ENCODE results near the gene VPS13A. TPM values are rescaled to one million over a fixed set of nuclear protein-coding genes. Genes with fewer than 3 reads are reported as not detected.

VPS13A gene
- total RNA-seq, 2 experiments from 2014 or later: 34.4 to 37.0 TPM

GRCh38 chr9:77149879-77150278, 27.5 kb upstream of the VPS13A start:
- CTCF ChIA-PET: interaction anchor here (1.7 kb wide), 1 partner anchor 10 kb away, joined by 9 read pairs; no protein-coding TSS in a partner anchor
- no peak for TF ChIP-seq CTCF (IDR thresholded peaks at IDR 0.05)
- Mint-ChIP-seq H3K27ac (no peak overlapping the region), H3K9me3 (no peaks in the 10 kb centered on the region), H3K4me1 (ENCODE audit: low read depth) (no peaks in the 10 kb centered on the region), H3K27me3 (peaks cover 21% of the 10 kb centered on the region), H3K4me3 (no peak overlapping the region), H3K36me3 (ENCODE audit: low read depth) (no peaks in the 10 kb centered on the region)
- ATAC-seq (no peak), DNase-seq (no peak)
- intact Hi-C loops (cut with micrococcal nuclease): loop anchor here (5.0 kb wide), 1 partner anchor 338 kb away; no protein-coding TSS in a partner anchor
- POLR2A ChIA-PET: no interaction called here

GRCh38 chr9:77152289-77152688, 25.0 kb upstream of the VPS13A start:
- DNase-seq (no peak), ATAC-seq (no peak)
- Mint-ChIP-seq H3K27ac (no peak overlapping the region), H3K27me3 (peaks cover 21% of the 10 kb centered on the region), H3K9me3 (no peaks in the 10 kb centered on the region), H3K4me1 (ENCODE audit: low read depth) (no peaks in the 10 kb centered on the region), H3K4me3 (no peak overlapping the region), H3K36me3 (ENCODE audit: low read depth) (no peaks in the 10 kb centered on the region)
- CTCF ChIA-PET: interaction anchor here (1.7 to 2.6 kb wide), 3 partner anchors 9 to 15 kb away, joined by 5 to 18 read pairs (median 8); no protein-coding TSS in a partner anchor
- intact Hi-C loops (cut with micrococcal nuclease): loop anchor here (5.0 kb wide), 1 partner anchor 340 kb away; no protein-coding TSS in a partner anchor
- no peak for TF ChIP-seq CTCF (IDR thresholded peaks at IDR 0.05)
- POLR2A ChIA-PET: interaction anchor here (0.6 kb wide), 1 partner anchor 1179 kb away, joined by 3 read pairs; no protein-coding TSS in a partner anchor

- no peak for DNase-seq
- no peak overlapping the region for H3K4me3 Mint-ChIP-seq
- ChIA-PET POLR2A (no interaction called here), CTCF (interaction anchor here (1.2 to 1.5 kb wide), 3 partner anchors 8 to 33 kb away, joined by 3 to 11 read pairs (median 3); no protein-coding TSS in a partner anchor)
- TF ChIP-seq CTCF (IDR thresholded peaks at IDR 0.05): no peak
- no peaks in the 10 kb centered on the region for H3K4me1 Mint-ChIP-seq (ENCODE audit: low read depth)
- no peaks in the 10 kb centered on the region for H3K36me3 Mint-ChIP-seq (ENCODE audit: low read depth)
- no peaks in the 10 kb centered on the region for H3K9me3 Mint-ChIP-seq
- H3K27ac Mint-ChIP-seq: no peak overlapping the region
- peaks cover 15% of the 10 kb centered on the region for H3K27me3 Mint-ChIP-seq
- no peak for ATAC-seq
- intact Hi-C loops (cut with micrococcal nuclease): no loop called here
Observed at GRCh38 chr9:77156646-77157371, 20.5 kb upstream of the VPS13A start.

GRCh38 chr9:77158772-77159513, 18.4 kb upstream of the VPS13A start:
- ATAC-seq: no peak
- Mint-ChIP-seq H3K4me1 (ENCODE audit: low read depth) (no peaks in the 10 kb centered on the region), H3K27me3 (peaks cover 8% of the 10 kb centered on the region), H3K4me3 (no peak overlapping the region), H3K27ac (no peak overlapping the region), H3K9me3 (no peaks in the 10 kb centered on the region), H3K36me3 (ENCODE audit: low read depth) (no peaks in the 10 kb centered on the region)
- DNase-seq: no peak
- POLR2A ChIA-PET: no interaction called here
- intact Hi-C loops (cut with micrococcal nuclease): no loop called here
- CTCF ChIA-PET: interaction anchor here (0.9 to 2.0 kb wide), 3 partner anchors 8 to 298 kb away, joined by 3 to 9 read pairs (median 6); no protein-coding TSS in a partner anchor
- TF ChIP-seq CTCF (IDR thresholded peaks at IDR 0.05): no peak

All from activated CD8-positive, alpha-beta T cell treated with anti-CD3 and anti-CD28 coated beads for 36 hours (primary cell).